Right atrium auricular region (tissue), 2 donors: ENCODE measurements around the gene PIM3. TPM values are rescaled to one million over a fixed set of nuclear protein-coding genes. Genes with fewer than 3 reads are reported as not detected.
"Not testable (repeated sequence)": the region's sequence is repeated elsewhere in the genome, so short reads cannot be mapped to it uniquely, and the experiment has no call there.

Source experiments
- DNase-seq: peaks from one replicate; pipeline ENCODE4 v3.0.0-alpha.2; 2019; ENCODE audit warnings: low spot score
- H3K27ac ChIP-seq, 2 donors: fragments of 200-600 bp; sonication (generic); 1 replicate in 1 of 2; 2 replicates in 1 of 2; pipeline ENCODE4 v1.5.1; 2016 to 2019
- H3K27me3 ChIP-seq, 2 donors: fragments of 200-600 bp; sonication (generic); one replicate each; pipeline versions ENCODE4 v1.5.1 to v1.6.0; 2017 to 2019
- H3K36me3 ChIP-seq: fragments of 200-600 bp; sonication (generic); one replicate; pipeline ENCODE4 v1.5.1; 2016
- H3K4me1 ChIP-seq, 2 donors: fragments of 200-600 bp; sonication (generic); one replicate each; pipeline versions ENCODE4 v1.5.1 to v1.6.0; 2017 to 2019
- H3K4me3 ChIP-seq, 2 donors: fragments of 200-600 bp; sonication (generic); 1 replicate in 1 of 2; 2 replicates in 1 of 2; pipeline ENCODE4 v1.5.1; 2017 to 2019; ENCODE audit warnings: mild to moderate bottlenecking in 1 of 2, moderate library complexity in 1 of 2
- H3K9me3 ChIP-seq, 2 donors: fragments of 200-600 bp; sonication (generic); one replicate each; pipeline ENCODE4 v1.5.1; 2019
- total RNA-seq, 2 donors: library from RNA; depleted of rRNA; stranded (reverse); fragments of >200 nt; gene quantifications; one replicate each; pipeline ENCODE4 v1.1.0, GENCODE V29; 2016
- TF ChIP-seq, protein P1 (sequence below), 2 donors: fragments of 200-600 bp; sonication (generic); IDR thresholded peaks; one replicate each; pipeline ENCODE4 v1.5.1; 2019; ENCODE audit warnings: antibody characterized with exemption in 2 of 2

Gene PIM3
- total RNA-seq, 2 donors from 2014 or later = 64.5 to 66.9 TPM

DNA sequence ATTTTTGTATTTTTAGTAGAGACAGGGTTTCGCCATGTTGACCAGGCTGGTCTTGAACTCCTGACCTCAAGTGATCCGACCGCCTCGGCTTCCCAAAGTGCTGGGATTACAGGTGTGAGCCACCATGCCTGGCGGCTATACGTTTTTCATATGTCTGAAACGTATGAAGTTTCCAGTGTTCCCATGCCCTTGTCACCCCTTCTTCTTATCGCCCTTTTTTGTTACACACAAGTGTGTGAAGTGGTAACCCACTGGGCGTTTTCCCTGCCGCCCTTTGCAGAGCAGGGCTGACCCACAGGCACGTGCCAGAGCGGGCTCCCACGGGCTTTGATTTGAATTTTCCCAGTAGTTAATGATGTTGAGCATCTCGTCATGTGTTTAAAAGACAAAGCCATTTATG is 17.0 kb downstream of the PIM3 start:
- no peak for DNase-seq
- Histone ChIP-seq H3K27ac (no peak overlapping the region), H3K9me3 (peaks cover 0 to 9% of the 10 kb centered on the region in 2 donors), H3K4me3 (no peak overlapping the region), H3K27me3 (no peaks in the 10 kb centered on the region), H3K4me1 (peaks cover 0 to under 1% of the 10 kb centered on the region in 2 donors), H3K36me3 (no peaks in the 10 kb centered on the region)
- TF ChIP-seq, protein P1, sequence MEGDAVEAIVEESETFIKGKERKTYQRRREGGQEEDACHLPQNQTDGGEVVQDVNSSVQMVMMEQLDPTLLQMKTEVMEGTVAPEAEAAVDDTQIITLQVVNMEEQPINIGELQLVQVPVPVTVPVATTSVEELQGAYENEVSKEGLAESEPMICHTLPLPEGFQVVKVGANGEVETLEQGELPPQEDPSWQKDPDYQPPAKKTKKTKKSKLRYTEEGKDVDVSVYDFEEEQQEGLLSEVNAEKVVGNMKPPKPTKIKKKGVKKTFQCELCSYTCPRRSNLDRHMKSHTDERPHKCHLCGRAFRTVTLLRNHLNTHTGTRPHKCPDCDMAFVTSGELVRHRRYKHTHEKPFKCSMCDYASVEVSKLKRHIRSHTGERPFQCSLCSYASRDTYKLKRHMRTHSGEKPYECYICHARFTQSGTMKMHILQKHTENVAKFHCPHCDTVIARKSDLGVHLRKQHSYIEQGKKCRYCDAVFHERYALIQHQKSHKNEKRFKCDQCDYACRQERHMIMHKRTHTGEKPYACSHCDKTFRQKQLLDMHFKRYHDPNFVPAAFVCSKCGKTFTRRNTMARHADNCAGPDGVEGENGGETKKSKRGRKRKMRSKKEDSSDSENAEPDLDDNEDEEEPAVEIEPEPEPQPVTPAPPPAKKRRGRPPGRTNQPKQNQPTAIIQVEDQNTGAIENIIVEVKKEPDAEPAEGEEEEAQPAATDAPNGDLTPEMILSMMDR (IDR thresholded peaks at IDR 0.05) = no peak

DNA sequence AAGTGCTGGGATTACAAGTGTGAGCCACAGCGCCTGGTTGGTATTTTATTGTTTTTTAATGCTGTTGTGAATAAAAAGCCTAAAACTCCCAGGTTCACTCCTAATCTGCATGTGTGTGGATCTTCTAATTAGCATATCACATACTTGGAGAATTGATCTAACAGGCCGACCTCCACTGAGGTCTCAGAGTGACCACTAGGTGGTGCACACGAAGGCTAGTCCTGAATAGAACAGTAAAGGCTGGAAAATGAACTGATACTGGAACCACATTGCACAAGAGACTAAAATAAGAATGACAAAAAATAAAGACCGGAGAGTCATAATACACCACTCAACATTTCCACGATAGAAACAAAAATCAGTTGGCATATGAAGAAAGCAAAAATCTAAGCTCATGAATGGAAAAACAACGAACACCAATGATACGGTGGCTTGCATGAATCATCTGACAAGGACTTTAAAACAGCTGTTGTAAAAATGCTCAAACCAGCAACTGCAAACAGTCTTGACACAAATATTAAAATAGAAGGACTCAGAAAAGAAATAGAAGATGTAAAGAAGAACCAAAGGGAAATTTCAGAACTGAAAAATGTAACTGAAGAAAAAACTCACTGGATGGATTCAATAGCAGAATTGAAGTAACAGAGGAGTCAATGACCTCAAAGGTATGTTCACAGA is 19.2 kb downstream of the PIM3 start:
- Histone ChIP-seq H3K27ac (no peak overlapping the region), H3K9me3 (peaks cover 0 to 9% of the 10 kb centered on the region in 2 donors), H3K4me3 (no peak overlapping the region), H3K4me1 (peaks cover 0 to 12% of the 10 kb centered on the region in 2 donors), H3K36me3 (no peaks in the 10 kb centered on the region), H3K27me3 (peaks cover 10 to 12% of the 10 kb centered on the region in 2 donors)
- no peak for DNase-seq
- TF ChIP-seq, protein P1 (IDR thresholded peaks at IDR 0.05) = peak in 1 of 2 donors; percentile 65

DNA sequence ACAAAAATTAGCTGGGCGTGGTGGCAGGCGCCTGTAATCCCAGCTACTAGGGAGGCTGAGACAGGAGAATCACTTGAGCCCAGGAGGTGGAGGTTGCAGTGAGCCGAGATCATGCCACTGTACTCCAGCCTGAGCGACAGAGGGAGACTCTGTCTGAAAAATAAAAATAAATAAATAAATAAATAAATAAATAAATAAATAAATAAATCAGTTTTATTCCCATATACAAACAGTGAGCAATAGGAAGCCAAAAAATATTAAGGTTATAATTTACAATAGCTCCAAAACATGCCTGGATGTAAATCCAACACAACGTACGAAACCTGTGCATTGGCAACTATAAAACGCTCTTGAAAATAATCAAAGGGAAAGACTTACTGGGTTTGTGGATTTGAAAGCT is 21.2 kb downstream of the PIM3 start:
- H3K27ac ChIP-seq, DNase-seq, H3K4me3 ChIP-seq, H3K36me3 ChIP-seq: not testable (repeated sequence)
- H3K27me3 ChIP-seq = peaks cover 10 to 12% of the 10 kb centered on the region in 2 donors
- H3K9me3 ChIP-seq = peaks cover 0 to 24% of the 10 kb centered on the region in 2 donors
- H3K4me1 ChIP-seq = peaks cover 0 to 12% of the 10 kb centered on the region in 2 donors

DNA sequence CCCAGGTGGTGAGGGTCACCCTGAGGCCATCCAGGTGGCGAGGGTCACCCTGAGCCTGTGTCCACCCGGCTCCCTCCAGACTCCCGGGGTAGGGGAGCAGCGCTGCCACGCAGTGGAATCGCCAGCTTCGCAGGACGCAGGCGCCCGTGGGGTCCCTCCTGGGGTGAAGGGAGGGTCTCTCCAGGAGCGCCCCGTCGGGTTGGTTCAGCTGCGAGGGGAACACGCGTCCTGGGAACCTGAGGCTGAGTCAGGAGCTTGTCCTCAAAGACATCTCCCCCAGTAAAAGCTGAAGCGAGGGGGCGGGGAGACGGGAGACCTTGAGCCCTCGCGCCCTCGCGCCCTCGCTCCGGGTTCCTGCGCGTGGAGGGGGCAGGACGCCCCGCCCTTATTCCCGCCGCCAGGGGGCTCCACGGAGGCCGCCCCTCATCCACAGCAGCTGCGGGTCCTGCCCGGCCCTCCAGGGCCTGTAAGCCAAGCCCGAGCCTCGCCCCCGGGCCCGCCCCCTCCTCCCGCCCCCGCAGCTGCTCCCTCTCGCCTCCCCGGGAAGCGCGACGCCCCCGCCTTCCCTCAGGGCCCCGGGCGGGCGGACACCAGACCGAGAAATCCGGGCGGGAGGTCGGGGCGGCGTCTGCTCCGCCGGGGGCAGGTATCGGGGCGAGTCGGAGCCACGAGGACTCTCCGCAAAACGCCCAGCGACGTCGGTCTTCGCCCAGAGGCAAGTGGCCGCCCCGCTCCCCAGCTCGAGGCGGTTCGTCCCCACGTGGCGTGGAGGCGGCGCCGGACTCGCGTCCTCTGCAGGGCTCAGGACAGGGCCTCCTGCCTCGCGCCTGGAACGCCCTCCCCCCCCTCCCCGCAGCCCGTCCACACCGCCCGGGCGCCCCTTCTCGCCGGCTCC is 22.8 kb downstream of the PIM3 start:
- no peak for DNase-seq
- H3K27ac ChIP-seq = no peak overlapping the region
- TF ChIP-seq, protein P1 (IDR thresholded peaks at IDR 0.05) = peak in 1 of 2 donors; percentile 63
- peaks cover 10 to 12% of the 10 kb centered on the region in 2 donors for H3K27me3 ChIP-seq
- peak overlapping the region in 1 of 2 donors; percentile 35 for H3K4me3 ChIP-seq
- peaks cover 0 to 25% of the 10 kb centered on the region in 2 donors for H3K9me3 ChIP-seq
- H3K36me3 ChIP-seq = no peaks in the 10 kb centered on the region
- peaks cover 0 to 12% of the 10 kb centered on the region in 2 donors for H3K4me1 ChIP-seq

DNA sequence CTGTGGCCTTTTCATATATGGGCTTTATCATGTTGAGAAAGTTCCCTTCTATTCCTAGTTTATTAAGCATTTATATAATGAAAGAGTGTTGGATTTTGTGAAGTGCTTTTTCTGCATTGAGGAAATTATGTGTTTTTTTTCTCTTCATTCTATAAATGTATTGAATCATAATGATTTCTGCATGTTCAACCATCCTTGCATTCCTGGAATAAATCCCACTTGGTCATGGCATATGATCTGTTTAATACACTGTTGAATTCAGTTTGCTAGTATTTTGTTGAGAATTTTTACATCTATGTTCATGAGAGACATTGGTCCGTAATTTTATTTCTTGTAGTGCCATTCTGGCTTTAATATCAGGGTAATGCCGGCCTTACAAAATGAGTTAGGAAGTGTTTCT is 25.8 kb downstream of the PIM3 start:
- H3K4me3 ChIP-seq = no peak overlapping the region
- H3K27me3 ChIP-seq = peaks cover 10 to 12% of the 10 kb centered on the region in 2 donors
- H3K9me3 ChIP-seq = peaks cover 0 to 25% of the 10 kb centered on the region in 2 donors
- H3K27ac ChIP-seq = no peak overlapping the region
- no peaks in the 10 kb centered on the region for H3K36me3 ChIP-seq
- H3K4me1 ChIP-seq = peaks cover 0 to 12% of the 10 kb centered on the region in 2 donors
- DNase-seq = no peak
- TF ChIP-seq, protein P1 (IDR thresholded peaks at IDR 0.05) = no peak

DNA sequence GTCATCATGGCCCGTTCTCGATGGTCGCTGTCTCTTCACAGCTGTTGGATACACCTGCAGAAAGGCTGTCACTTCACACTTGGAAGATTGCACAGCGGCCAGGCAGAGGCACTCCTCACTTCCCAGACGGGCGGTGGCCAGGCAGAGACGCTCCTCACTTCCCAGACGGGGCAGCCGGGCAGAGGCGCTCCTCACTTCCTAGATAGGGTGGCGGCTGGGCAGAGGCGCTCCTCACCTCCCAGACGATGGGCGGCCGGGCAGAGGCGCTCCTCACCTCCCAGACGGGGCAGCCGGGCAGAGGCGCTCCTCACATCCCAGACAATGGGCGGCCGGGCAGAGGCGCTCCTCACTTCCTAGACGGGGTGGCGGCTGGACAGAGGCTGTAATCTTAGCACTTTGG is 29.3 kb downstream of the PIM3 start:
- H3K4me3 ChIP-seq, H3K27me3 ChIP-seq, H3K4me1 ChIP-seq, H3K27ac ChIP-seq, DNase-seq, H3K36me3 ChIP-seq: not testable (repeated sequence)
- H3K9me3 ChIP-seq = peaks cover 0 to 29% of the 10 kb centered on the region in 2 donors
